GM20431 (cell line): ENCODE results near the gene JADE2.

Experiments used
- in situ Hi-C: fragments of 300-500 bp; cut with MseI, MboI; formaldehyde crosslinking; loops from one replicate; pipeline ENCODE4 v1.15.0; 2020; ENCODE audit warnings: low sequenced_read_pairs; ENCODE audit not compliant: unreplicated experiment

Gene JADE2

GRCh38 chr5:134608555-134608954, 83.1 kb downstream of the JADE2 start:
- in situ Hi-C loops, result no loop called here

- in situ Hi-C loops, result no loop called here
Observed at GRCh38 chr5:134609232-134609851, 83.9 kb downstream of the JADE2 start.

- in situ Hi-C loops, result no loop called here
Observed at GRCh38 chr5:134610725-134611124, 85.3 kb downstream of the JADE2 start.

GRCh38 chr5:134611515-134611914, 86.0 kb downstream of the JADE2 start:
- in situ Hi-C loops, result no loop called here

GRCh38 chr5:134614450-134615085, 89.1 kb downstream of the JADE2 start:
- in situ Hi-C loops, result no loop called here

GRCh38 chr5:134620634-134621033, 95.2 kb downstream of the JADE2 start:
- in situ Hi-C loops, result no loop called here

GRCh38 chr5:134625559-134625958, 100.1 kb downstream of the JADE2 start:
- in situ Hi-C loops, result no loop called here

- in situ Hi-C loops, result no loop called here
Observed at GRCh38 chr5:134626369-134627014, 101.0 kb downstream of the JADE2 start.
